Breast epithelium (tissue), 4 donors: ENCODE results near the gene SAP30BP. TPM values are rescaled to one million over a fixed set of nuclear protein-coding genes. Genes with fewer than 3 reads are reported as not detected.
A peak's percentile ranks its signal among the peaks of the same experiment; 100 is the strongest.

Experiments used
- DNase-seq, 2 donors: peaks; one replicate each; pipeline ENCODE4 v3.0.0-alpha.2; 2019; ENCODE audit warnings: low spot score in 2 of 2
- H3K27ac ChIP-seq, 2 donors: fragments of 200-600 bp; sonication (generic) in 1 of 2; one replicate each; pipeline ENCODE4 v1.5.1; 2016 to 2019; ENCODE audit warnings: mild to moderate bottlenecking in 1 of 2
- H3K27me3 ChIP-seq, 2 donors: fragments of 200-600 bp; sonication (generic) in 1 of 2; one replicate each; pipeline versions ENCODE4 v1.5.1 to v1.6.0; 2017 to 2019; ENCODE audit warnings: control low read depth in 1 of 2, mild to moderate bottlenecking in 1 of 2
- H3K36me3 ChIP-seq: fragments of 200-600 bp; one replicate; pipeline ENCODE4 v1.5.1; 2019
- H3K4me1 ChIP-seq, 2 donors: fragments of 200-600 bp; sonication (generic); one replicate each; pipeline ENCODE4 v1.5.1; 2016 to 2019; ENCODE audit warnings: control low read depth in 1 of 2
- H3K4me3 ChIP-seq, 3 donors: fragments of 200-600 bp; sonication (generic); 1 replicate in 2 of 3; 2 replicates in 1 of 3; pipeline ENCODE4 v1.5.1; 2016 to 2019; ENCODE audit warnings: mild to moderate bottlenecking in 3 of 3, moderate library complexity in 2 of 3
- H3K9me3 ChIP-seq, 2 donors: fragments of 200-600 bp; sonication (generic) in 1 of 2; one replicate each; pipeline ENCODE4 v1.5.1; 2016 to 2019; ENCODE audit warnings: control low read depth in 1 of 2
- CTCF ChIP-seq, 3 donors: fragments of 450-650 bp; IDR thresholded peaks; one replicate each; pipeline ENCODE4 v1.5.1; 2016 to 2017; ENCODE audit warnings: antibody characterized with exemption in 3 of 3, mild to moderate bottlenecking in 3 of 3, moderate library complexity in 3 of 3
- POLR2A ChIP-seq: fragments of 450-650 bp; IDR thresholded peaks from one replicate; pipeline ENCODE4 v1.6.1; 2016; ENCODE audit warnings: antibody characterized with exemption, mild to moderate bottlenecking, moderate library complexity
- POLR2AphosphoS5 ChIP-seq, 3 donors: sonication (generic); formaldehyde crosslinking; IDR thresholded peaks; one replicate each; pipeline ENCODE4 v1.6.1; 2017; ENCODE audit warnings: antibody characterized with exemption in 3 of 3
- intact Hi-C: fragments of 100-400 bp; cut with DNase I; formaldehyde crosslinking; loops from one replicate; pipeline ENCODE4 v1.15.1; 2023; ENCODE audit warnings: low total_unique reads
- total RNA-seq, 3 donors: library from RNA; depleted of rRNA; stranded (reverse); fragments of >200 nt; gene quantifications; one replicate each; pipeline ENCODE4 v1.1.0, GENCODE V29; 2016

Gene SAP30BP
- total RNA-seq, 3 donors from 2014 or later, result 68.3 to 89.5 (median 86.1) TPM

DNA sequence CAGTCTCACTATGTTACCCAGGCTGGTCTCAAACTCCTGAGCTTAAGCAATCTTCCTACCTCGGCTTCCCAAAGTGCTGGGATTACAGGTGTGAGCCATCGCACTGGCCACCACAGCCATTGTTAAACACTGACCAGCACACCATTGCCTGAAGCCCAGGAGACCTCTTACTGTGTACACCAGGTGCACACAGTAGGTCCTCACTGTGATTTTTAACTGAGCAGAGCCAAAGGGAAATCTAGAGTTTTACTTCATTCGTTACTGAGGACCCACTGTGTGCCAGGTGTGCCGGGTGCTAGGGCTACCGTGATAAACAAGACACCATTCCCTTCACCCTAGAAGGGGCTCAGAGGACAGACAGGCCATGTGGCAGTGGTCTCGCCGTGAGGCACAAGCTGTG, 58.4 kb downstream of the SAP30BP start:
- Histone ChIP-seq H3K4me1 (no peaks in the 10 kb centered on the region), H3K36me3 (no peaks in the 10 kb centered on the region), H3K27ac (peak overlapping the region; percentile 19 to 21), H3K9me3 (no peaks in the 10 kb centered on the region), H3K4me3 (peak overlapping the region in 1 of 3 donors; percentile 5), H3K27me3 (peaks cover 3% of the 10 kb centered on the region in 2 donors)
- no peak for TF ChIP-seq POLR2AphosphoS5 (IDR thresholded peaks at IDR 0.05)
- TF ChIP-seq CTCF (IDR thresholded peaks at IDR 0.05), result no peak
- TF ChIP-seq POLR2A, result no peak
- intact Hi-C loops, result no loop called here
- DNase-seq, result no peak

DNA sequence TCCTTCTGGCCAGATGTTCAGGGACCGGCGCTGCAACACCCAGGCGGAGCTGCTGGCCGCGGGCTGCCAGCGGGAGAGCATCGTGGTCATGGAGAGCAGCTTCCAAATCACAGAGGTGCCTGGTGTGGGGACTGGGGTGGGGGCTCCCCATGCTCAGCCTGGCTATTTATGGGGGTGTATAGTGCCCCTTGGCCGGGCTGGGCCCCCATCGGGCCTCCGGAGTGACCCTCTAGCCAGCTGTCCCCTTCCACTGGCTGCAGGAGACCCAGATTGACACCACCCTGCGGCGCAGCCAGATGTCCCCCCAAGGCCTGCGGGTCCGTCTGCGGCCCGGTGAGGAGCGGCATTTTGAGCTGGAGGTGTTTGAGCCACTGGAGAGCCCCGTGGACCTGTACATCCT, 60.3 kb downstream of the SAP30BP start:
- no peaks in the 10 kb centered on the region for H3K4me1 ChIP-seq
- no peaks in the 10 kb centered on the region for H3K9me3 ChIP-seq
- no peak overlapping the region for H3K4me3 ChIP-seq
- intact Hi-C loops, result no loop called here
- no peak for TF ChIP-seq POLR2AphosphoS5 (IDR thresholded peaks at IDR 0.05)
- TF ChIP-seq CTCF (IDR thresholded peaks at IDR 0.05), result no peak
- TF ChIP-seq POLR2A, result no peak
- H3K36me3 ChIP-seq, result no peaks in the 10 kb centered on the region
- peaks cover 0 to under 1% of the 10 kb centered on the region in 2 donors for H3K27me3 ChIP-seq
- H3K27ac ChIP-seq, result no peak overlapping the region
- DNase-seq, result no peak

DNA sequence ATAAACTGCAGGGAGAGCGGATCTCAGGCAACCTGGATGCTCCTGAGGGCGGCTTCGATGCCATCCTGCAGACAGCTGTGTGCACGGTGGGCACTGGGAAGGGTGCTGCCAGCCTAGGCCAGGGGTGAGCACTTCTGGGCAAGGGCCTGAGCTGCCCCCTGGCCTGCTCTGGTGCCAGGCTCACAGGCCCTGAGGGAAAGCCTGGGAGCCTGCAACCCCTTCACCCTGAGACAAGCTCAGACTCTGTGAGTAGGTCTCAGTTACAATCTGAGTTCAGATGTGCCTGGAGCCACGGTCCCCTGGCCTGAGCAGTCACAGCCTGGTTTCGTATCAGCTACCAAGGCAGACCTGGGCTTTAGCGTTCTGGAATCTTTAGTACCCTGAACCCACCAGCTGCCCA, 62.2 kb downstream of the SAP30BP start:
- intact Hi-C loops, result no loop called here
- no peaks in the 10 kb centered on the region for H3K36me3 ChIP-seq

DNA sequence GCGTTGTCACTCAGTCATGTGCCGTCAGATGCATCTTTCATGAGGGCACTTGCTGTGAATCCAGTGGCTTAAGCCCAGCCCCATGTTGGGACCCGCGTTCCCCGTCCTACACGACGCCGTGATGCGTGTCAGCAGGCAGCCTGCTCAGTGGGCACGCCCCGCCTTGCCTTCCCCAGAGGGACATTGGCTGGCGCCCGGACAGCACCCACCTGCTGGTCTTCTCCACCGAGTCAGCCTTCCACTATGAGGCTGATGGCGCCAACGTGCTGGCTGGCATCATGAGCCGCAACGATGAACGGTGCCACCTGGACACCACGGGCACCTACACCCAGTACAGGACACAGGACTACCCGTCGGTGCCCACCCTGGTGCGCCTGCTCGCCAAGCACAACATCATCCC, 62.9 kb downstream of the SAP30BP start:
- TF ChIP-seq POLR2AphosphoS5 (IDR thresholded peaks at IDR 0.05) (no peak), POLR2A (no peak), CTCF (IDR thresholded peaks at IDR 0.05) (no peak)
- no peaks in the 10 kb centered on the region for H3K36me3 ChIP-seq
- H3K4me1 ChIP-seq, result no peaks in the 10 kb centered on the region
- H3K9me3 ChIP-seq, result no peaks in the 10 kb centered on the region
- no peaks in the 10 kb centered on the region for H3K27me3 ChIP-seq
- no peak for DNase-seq
- intact Hi-C loops, result no loop called here
- peak overlapping the region in 1 of 2 donors; percentile 12 for H3K27ac ChIP-seq
- no peak overlapping the region for H3K4me3 ChIP-seq

More for the DNA sequence above, 62.2 kb downstream of the SAP30BP start:
- H3K4me1 ChIP-seq, result no peaks in the 10 kb centered on the region
- no peak overlapping the region for H3K27ac ChIP-seq
- H3K27me3 ChIP-seq, result no peaks in the 10 kb centered on the region
- no peaks in the 10 kb centered on the region for H3K9me3 ChIP-seq
- no peak for DNase-seq
- TF ChIP-seq POLR2AphosphoS5 (IDR thresholded peaks at IDR 0.05), result no peak
- H3K4me3 ChIP-seq, result no peak overlapping the region

GRCh38 chr17:75731086-75731715, 64.1 kb downstream of the SAP30BP start:
- TF ChIP-seq CTCF (IDR thresholded peaks at IDR 0.05), result no peak
- TF ChIP-seq POLR2AphosphoS5 (IDR thresholded peaks at IDR 0.05), result no peak
- intact Hi-C loops, result no loop called here
- Histone ChIP-seq H3K9me3 (no peaks in the 10 kb centered on the region), H3K4me1 (no peaks in the 10 kb centered on the region), H3K27ac (no peak overlapping the region), H3K36me3 (no peaks in the 10 kb centered on the region), H3K27me3 (no peaks in the 10 kb centered on the region), H3K4me3 (no peak overlapping the region)
- DNase-seq, result no peak
